HEK293 (cell line): Measurements from ENCODE around the gene ANGEL2.

Experiments used
- BCL11A ChIP-seq: fragments of 450-650 bp; formaldehyde crosslinking; IDR thresholded peaks from 2 replicates; pipeline ENCODE4 v1.5.1; 2016; ENCODE audit warnings: low read depth, missing biosample characterization, missing genetic modification characterization
- GLIS1 ChIP-seq: fragments of 450-650 bp; formaldehyde crosslinking; IDR thresholded peaks from 2 replicates; pipeline ENCODE4 v1.5.1; 2016; ENCODE audit warnings: missing biosample characterization, missing genetic modification characterization
- GLIS2 ChIP-seq: fragments of 450-650 bp; formaldehyde crosslinking; IDR thresholded peaks from 2 replicates; pipeline ENCODE4 v1.5.1; 2016; ENCODE audit warnings: missing biosample characterization, missing genetic modification characterization
- KLF17 ChIP-seq: fragments of 450-650 bp; formaldehyde crosslinking; IDR thresholded peaks from 2 replicates; pipeline ENCODE4 v1.5.1; 2016; ENCODE audit warnings: missing biosample characterization, missing genetic modification characterization
- MZF1 ChIP-seq: fragments of 450-650 bp; formaldehyde crosslinking; IDR thresholded peaks from 2 replicates; pipeline ENCODE4 v1.5.1; 2017; ENCODE audit warnings: missing biosample characterization, missing genetic modification characterization, borderline replicate concordance
- PBX3 ChIP-seq: sonication (generic); formaldehyde crosslinking; IDR thresholded peaks from 2 replicates; pipeline ENCODE4 v1.8.1; 2022; ENCODE audit warnings: mild to moderate bottlenecking, moderate library complexity, missing genetic modification reagents
- PRDM1 ChIP-seq: fragments of 450-650 bp; formaldehyde crosslinking; IDR thresholded peaks from 2 replicates; pipeline ENCODE4; 2016; ENCODE audit warnings: missing biosample characterization, missing genetic modification characterization
- PRDM10 ChIP-seq: fragments of 450-650 bp; formaldehyde crosslinking; IDR thresholded peaks from 2 replicates; pipeline ENCODE4 v1.5.1; 2016; ENCODE audit warnings: missing biosample characterization, missing genetic modification characterization
- PRDM6 ChIP-seq: fragments of 450-650 bp; formaldehyde crosslinking; IDR thresholded peaks from 2 replicates; pipeline ENCODE4 v1.5.1; 2017; ENCODE audit warnings: missing biosample characterization, missing genetic modification characterization
- SP2 ChIP-seq: fragments of 450-650 bp; formaldehyde crosslinking; IDR thresholded peaks from 2 replicates; pipeline ENCODE4 v1.5.1; 2016; ENCODE audit warnings: missing biosample characterization, missing genetic modification characterization
- YY1 ChIP-seq: fragments of 450-650 bp; formaldehyde crosslinking; IDR thresholded peaks from 2 replicates; pipeline ENCODE4 v1.5.1; 2018; ENCODE audit warnings: missing biosample characterization, missing genetic modification characterization
- ZBTB26 ChIP-seq: fragments of 450-650 bp; formaldehyde crosslinking; optimal IDR thresholded peaks from 2 replicates; pipeline ENCODE3; 2016; ENCODE audit warnings: missing biosample characterization, mild to moderate bottlenecking, missing genetic modification characterization
- ZFP37 ChIP-seq: fragments of 450-650 bp; formaldehyde crosslinking; IDR thresholded peaks from 2 replicates; pipeline ENCODE4 v1.5.1; 2016; ENCODE audit warnings: missing biosample characterization, missing genetic modification characterization
- ZNF121 ChIP-seq: fragments of 450-650 bp; formaldehyde crosslinking; IDR thresholded peaks from 2 replicates; pipeline ENCODE4 v1.5.1; 2016; ENCODE audit warnings: missing biosample characterization, missing genetic modification characterization
- ZNF16 ChIP-seq: fragments of 450-650 bp; formaldehyde crosslinking; IDR thresholded peaks from 2 replicates; pipeline ENCODE4 v1.5.1; 2016; ENCODE audit warnings: low read depth, missing biosample characterization, missing genetic modification characterization
- ZNF175 ChIP-seq: fragments of 450-650 bp; formaldehyde crosslinking; IDR thresholded peaks from 2 replicates; pipeline ENCODE4 v1.5.1; 2016; ENCODE audit warnings: missing biosample characterization, missing genetic modification characterization
- ZNF2 ChIP-seq: fragments of 450-650 bp; formaldehyde crosslinking; IDR thresholded peaks from 2 replicates; pipeline ENCODE4 v1.5.1; 2016; ENCODE audit warnings: missing biosample characterization, missing genetic modification characterization
- ZNF366 ChIP-seq: fragments of 450-650 bp; formaldehyde crosslinking; conservative IDR thresholded peaks from 2 replicates; pipeline ENCODE4 v1.5.1; 2016; ENCODE audit warnings: missing biosample characterization, missing genetic modification characterization
- ZNF37A ChIP-seq: fragments of 450-650 bp; IDR thresholded peaks from 2 replicates; pipeline ENCODE4 v1.5.1; 2018; ENCODE audit warnings: missing biosample characterization, missing genetic modification characterization
- ZNF404 ChIP-seq: fragments of 450-650 bp; formaldehyde crosslinking; IDR thresholded peaks from 2 replicates; pipeline ENCODE4 v1.5.1; 2017; ENCODE audit warnings: missing biosample characterization, missing genetic modification characterization
- ZNF549 ChIP-seq: fragments of 450-650 bp; IDR thresholded peaks from 2 replicates; pipeline ENCODE4 v1.5.1; 2018; ENCODE audit warnings: missing biosample characterization, missing genetic modification characterization, mild to moderate bottlenecking, inconsistent platforms, moderate library complexity
- ZNF558 ChIP-seq: fragments of 450-650 bp; formaldehyde crosslinking; IDR thresholded peaks from 2 replicates; pipeline ENCODE4 v1.5.1; 2016; ENCODE audit warnings: missing biosample characterization, missing genetic modification characterization
- ZNF623 ChIP-seq: fragments of 450-650 bp; formaldehyde crosslinking; IDR thresholded peaks from 2 replicates; pipeline ENCODE4 v1.5.1; 2016; ENCODE audit warnings: missing biosample characterization, missing genetic modification characterization
- ZNF629 ChIP-seq: fragments of 450-650 bp; formaldehyde crosslinking; IDR thresholded peaks from 2 replicates; pipeline ENCODE4 v1.5.1; 2017; ENCODE audit warnings: missing biosample characterization, missing genetic modification characterization
- ZNF701 ChIP-seq: fragments of 450-650 bp; formaldehyde crosslinking; IDR thresholded peaks from 2 replicates; pipeline ENCODE4 v1.5.1; 2016; ENCODE audit warnings: missing biosample characterization, missing genetic modification characterization
- ZNF843 ChIP-seq: fragments of 450-650 bp; formaldehyde crosslinking; IDR thresholded peaks from 2 replicates; pipeline ENCODE4 v1.5.1; 2016; ENCODE audit warnings: missing biosample characterization, missing genetic modification characterization
- ZSCAN23 ChIP-seq: fragments of 450-650 bp; formaldehyde crosslinking; IDR thresholded peaks from 2 replicates; pipeline ENCODE4 v1.5.1; 2016; ENCODE audit warnings: missing biosample characterization, missing genetic modification characterization
- ZSCAN30 ChIP-seq: fragments of 450-650 bp; IDR thresholded peaks from 2 replicates; pipeline ENCODE4 v1.5.1; 2018; ENCODE audit warnings: missing biosample characterization, mild to moderate bottlenecking, missing genetic modification characterization, moderate library complexity
- ZSCAN4 ChIP-seq: fragments of 450-650 bp; formaldehyde crosslinking; IDR thresholded peaks from 2 replicates; pipeline ENCODE4 v1.5.1; 2017; ENCODE audit warnings: missing biosample characterization, missing genetic modification characterization

ANGEL2 gene

GRCh38 chr1:213051127-213051880 lies 35.6 kb upstream of the ANGEL2 start, which contains the start of gene RPS6KC1 (continued):
- TF ChIP-seq PBX3 (0 out of 2 replicates have a peak, but pooled peaks have one; percentile 54), KLF17 (tag by site-specific recombination) (no peak; the same call in 1 of the 2 replicates), ZNF623 (tag by site-specific recombination) (no peak), GLIS2 (tag by site-specific recombination) (no peak), ZNF366 (tag by site-specific recombination) (0 out of 2 replicates have a peak, but pooled peaks have one; percentile 13), YY1 (tag by site-specific recombination) (0 out of 2 replicates have a peak, but pooled peaks have one; percentile 25), ZNF629 (tag by site-specific recombination) (peak; percentile 48; the same call in 1 of the 2 replicates), ZNF558 (tag by site-specific recombination) (no peak), ZNF549 (tag by site-specific recombination) (no peak), ZFP37 (tag by site-specific recombination) (no peak), ZNF121 (tag by site-specific recombination) (no peak), ZNF37A (no peak), BCL11A (no peak), ZSCAN4 (tag by site-specific recombination) (no peak), PRDM1 (tag by site-specific recombination) (peak; percentile 57; the same call in 1 of the 2 replicates), ZNF175 (tag by site-specific recombination) (no peak), ZSCAN30 (tag by site-specific recombination) (peak; percentile 24; the same call in 1 of the 2 replicates), ZBTB26 (peak; percentile 16), ZNF843 (tag by site-specific recombination) (no peak), ZNF16 (tag by site-specific recombination) (no peak), GLIS1 (tag by site-specific recombination) (no peak), ZNF2 (peak; percentile 31; the same call in 1 of the 2 replicates), PRDM10 (peak; percentile 25), ZNF701 (tag by site-specific recombination) (no peak), ZNF404 (no peak), MZF1 (tag by site-specific recombination) (no peak), ZSCAN23 (tag by site-specific recombination) (no peak), PRDM6 (tag by site-specific recombination) (peak; percentile 48; the same call in 1 of the 2 replicates), SP2 (peak; percentile 67)
